Measurements from ENCODE around the gene EIF2S3.

Gene EIF2S3

DNA sequence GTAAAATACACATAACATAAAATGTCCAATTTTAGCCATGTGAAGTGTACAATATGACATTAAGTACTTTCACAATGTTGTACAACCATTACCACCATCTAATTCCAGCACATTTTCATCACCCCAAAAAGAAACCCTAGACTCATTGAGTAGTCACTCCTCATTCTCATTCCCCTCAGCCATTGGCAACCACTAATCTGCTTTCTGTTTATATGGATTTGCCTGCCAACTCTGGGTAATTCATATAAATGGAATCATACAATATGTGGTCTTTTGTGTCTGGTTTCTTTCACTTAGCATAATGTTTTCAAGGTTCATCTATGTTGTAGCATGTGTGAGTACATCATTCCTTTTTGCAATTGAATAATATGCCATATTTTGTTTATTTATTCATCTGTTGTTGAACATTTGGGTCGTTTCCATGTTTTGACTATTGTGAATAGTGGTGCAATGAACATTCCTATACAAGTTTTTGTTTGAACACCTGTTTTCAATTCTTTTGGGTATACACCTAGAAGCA is 43.0 kb downstream of the EIF2S3 start:
- no peaks in the 10 kb centered on the region for H3K27me3 ChIP-seq
- H3K4me1 ChIP-seq = no peaks in the 10 kb centered on the region
- H3K36me3 ChIP-seq = no peaks in the 10 kb centered on the region
- no peak for DNase-seq
- no peak overlapping the region for H3K27ac ChIP-seq
- intact Hi-C loops (cut with DNase I; ENCODE audit: low total_unique reads) = no loop called here
- H3K9me3 ChIP-seq = no peaks in the 10 kb centered on the region
- no peak overlapping the region for H3K4me3 ChIP-seq
- TF ChIP-seq, protein P1, sequence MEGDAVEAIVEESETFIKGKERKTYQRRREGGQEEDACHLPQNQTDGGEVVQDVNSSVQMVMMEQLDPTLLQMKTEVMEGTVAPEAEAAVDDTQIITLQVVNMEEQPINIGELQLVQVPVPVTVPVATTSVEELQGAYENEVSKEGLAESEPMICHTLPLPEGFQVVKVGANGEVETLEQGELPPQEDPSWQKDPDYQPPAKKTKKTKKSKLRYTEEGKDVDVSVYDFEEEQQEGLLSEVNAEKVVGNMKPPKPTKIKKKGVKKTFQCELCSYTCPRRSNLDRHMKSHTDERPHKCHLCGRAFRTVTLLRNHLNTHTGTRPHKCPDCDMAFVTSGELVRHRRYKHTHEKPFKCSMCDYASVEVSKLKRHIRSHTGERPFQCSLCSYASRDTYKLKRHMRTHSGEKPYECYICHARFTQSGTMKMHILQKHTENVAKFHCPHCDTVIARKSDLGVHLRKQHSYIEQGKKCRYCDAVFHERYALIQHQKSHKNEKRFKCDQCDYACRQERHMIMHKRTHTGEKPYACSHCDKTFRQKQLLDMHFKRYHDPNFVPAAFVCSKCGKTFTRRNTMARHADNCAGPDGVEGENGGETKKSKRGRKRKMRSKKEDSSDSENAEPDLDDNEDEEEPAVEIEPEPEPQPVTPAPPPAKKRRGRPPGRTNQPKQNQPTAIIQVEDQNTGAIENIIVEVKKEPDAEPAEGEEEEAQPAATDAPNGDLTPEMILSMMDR (IDR thresholded peaks at IDR 0.05) = no peak

DNA sequence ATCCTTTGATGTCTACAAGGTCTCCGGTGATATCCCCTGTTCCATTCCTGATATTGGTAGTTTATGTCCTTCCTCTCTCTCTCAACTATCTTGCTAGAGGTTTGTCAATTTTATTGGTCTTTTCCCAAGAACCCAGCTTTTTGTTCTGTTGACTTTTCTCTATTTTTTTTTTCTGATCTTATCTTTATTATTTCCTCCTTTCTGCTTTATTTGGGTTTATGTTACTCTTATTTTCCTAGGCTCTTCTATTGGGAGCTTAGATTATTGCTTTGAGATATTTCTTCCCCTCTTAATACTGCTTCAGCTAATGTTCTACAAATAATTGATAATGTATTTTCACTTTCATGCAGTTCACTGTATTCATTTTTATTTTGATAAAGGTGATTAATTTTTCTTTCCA is 44.2 kb downstream of the EIF2S3 start:
- TF ChIP-seq, protein P1 (IDR thresholded peaks at IDR 0.05) = no peak
- Histone ChIP-seq H3K36me3 (no peaks in the 10 kb centered on the region), H3K4me1 (no peaks in the 10 kb centered on the region), H3K27me3 (no peaks in the 10 kb centered on the region), H3K4me3 (no peak overlapping the region), H3K9me3 (no peaks in the 10 kb centered on the region), H3K27ac (no peak overlapping the region)
- intact Hi-C loops (cut with DNase I; ENCODE audit: low total_unique reads) = no loop called here
- DNase-seq = no peak

DNA sequence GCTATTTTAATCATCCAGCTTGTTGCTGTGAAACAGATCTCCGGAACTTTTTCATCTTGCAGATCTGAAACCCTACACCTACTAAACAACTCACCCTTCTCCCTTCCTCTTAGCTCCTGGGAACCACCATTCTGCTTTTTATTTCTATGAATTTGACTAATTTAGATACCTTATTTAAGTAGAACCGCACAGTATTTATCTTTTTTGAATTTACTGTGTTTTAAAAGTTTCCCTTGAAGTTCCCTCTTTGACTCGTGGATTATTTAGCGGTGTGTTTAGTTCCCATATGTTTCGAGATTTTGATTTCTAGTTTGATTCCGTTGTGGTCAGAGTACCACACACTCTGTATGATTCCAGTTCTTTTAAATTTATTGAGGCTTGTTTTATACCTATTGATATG is 44.6 kb downstream of the EIF2S3 start:
- Histone ChIP-seq H3K27me3 (no peaks in the 10 kb centered on the region), H3K27ac (no peak overlapping the region), H3K4me3 (no peak overlapping the region), H3K36me3 (no peaks in the 10 kb centered on the region), H3K9me3 (no peaks in the 10 kb centered on the region), H3K4me1 (no peaks in the 10 kb centered on the region)
- intact Hi-C loops (cut with DNase I; ENCODE audit: low total_unique reads) = no loop called here
- TF ChIP-seq, protein P1 (IDR thresholded peaks at IDR 0.05) = no peak
- DNase-seq = no peak

DNA sequence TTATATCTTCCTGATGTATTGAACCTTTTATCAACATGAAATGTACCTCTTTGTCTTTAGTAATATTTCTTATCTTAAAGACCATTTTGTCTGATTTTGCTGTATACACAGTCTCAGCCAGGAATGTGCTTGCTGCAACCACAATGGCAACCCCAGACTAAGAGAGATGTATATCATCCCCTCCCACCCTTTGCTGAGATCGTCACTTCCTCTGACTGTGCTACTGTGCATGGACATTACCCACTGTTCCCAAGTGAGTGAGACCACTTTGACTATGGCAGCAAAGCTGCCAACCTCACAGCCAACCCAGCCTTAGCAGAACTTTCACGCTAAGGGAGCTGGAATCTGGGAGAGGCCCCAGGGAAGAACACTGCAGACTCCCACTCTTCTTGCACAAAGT is 46.0 kb downstream of the EIF2S3 start:
- Histone ChIP-seq H3K4me3 (no peak overlapping the region), H3K9me3 (no peaks in the 10 kb centered on the region), H3K27ac (no peak overlapping the region), H3K36me3 (no peaks in the 10 kb centered on the region), H3K27me3 (no peaks in the 10 kb centered on the region), H3K4me1 (no peaks in the 10 kb centered on the region)
- intact Hi-C loops (cut with DNase I; ENCODE audit: low total_unique reads) = no loop called here
- TF ChIP-seq, protein P1 (IDR thresholded peaks at IDR 0.05) = no peak
- DNase-seq = no peak

DNA sequence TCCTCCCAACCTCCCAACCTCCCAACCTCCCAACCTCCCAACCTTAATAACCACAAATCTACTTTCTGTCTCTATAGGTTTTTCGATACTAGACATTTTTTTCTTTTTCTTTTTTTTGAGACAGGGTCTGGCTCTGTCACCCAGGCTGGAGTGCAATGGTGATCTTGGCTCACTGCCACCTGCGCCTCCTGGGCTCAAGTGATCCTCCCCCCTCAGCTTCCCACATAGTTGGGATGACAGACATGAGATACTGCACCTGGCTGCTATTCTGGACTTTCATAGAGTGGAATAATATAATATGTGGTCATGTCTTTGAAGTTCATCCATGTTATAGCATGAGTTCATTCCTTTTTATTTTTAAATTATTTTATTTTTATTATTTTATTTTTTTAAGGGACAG is 55.3 kb downstream of the EIF2S3 start:
- no peaks in the 10 kb centered on the region for H3K4me1 ChIP-seq
- no peak overlapping the region for H3K4me3 ChIP-seq
- H3K27me3 ChIP-seq = no peaks in the 10 kb centered on the region
- no peak overlapping the region for H3K27ac ChIP-seq
- TF ChIP-seq, protein P1 (IDR thresholded peaks at IDR 0.05) = no peak
- H3K9me3 ChIP-seq = no peaks in the 10 kb centered on the region
- no peaks in the 10 kb centered on the region for H3K36me3 ChIP-seq
- DNase-seq = no peak
- intact Hi-C loops (cut with DNase I; ENCODE audit: low total_unique reads) = no loop called here

DNA sequence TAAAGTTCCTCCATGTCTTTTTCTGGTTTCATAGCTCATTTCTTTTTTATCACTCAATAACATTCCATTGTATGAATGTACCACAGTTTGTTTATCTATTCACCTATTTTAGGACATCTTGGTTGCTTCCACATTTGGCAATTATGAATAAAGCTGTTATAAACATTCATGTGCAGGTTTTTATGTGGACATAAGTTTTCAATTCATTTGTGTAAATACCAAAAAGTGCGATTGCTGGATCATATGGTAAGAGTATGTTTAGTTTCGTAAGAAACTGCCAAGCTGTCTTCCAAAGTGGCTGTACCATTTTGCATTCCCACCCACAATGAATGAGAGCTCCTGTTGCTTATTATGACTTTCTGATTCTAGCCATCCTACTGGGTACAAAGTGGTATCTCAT is 58.4 kb downstream of the EIF2S3 start:
- H3K9me3 ChIP-seq = no peaks in the 10 kb centered on the region
- no peak overlapping the region for H3K4me3 ChIP-seq
- no peak overlapping the region for H3K27ac ChIP-seq
- intact Hi-C loops (cut with DNase I; ENCODE audit: low total_unique reads) = no loop called here
- TF ChIP-seq, protein P1 (IDR thresholded peaks at IDR 0.05) = no peak
- H3K27me3 ChIP-seq = no peaks in the 10 kb centered on the region
- H3K36me3 ChIP-seq = no peaks in the 10 kb centered on the region
- no peak for DNase-seq
- no peaks in the 10 kb centered on the region for H3K4me1 ChIP-seq
